ENCODE data around the gene MRPL2. TPM values are rescaled to one million over a fixed set of nuclear protein-coding genes. Genes with fewer than 3 reads are reported as not detected.

MRPL2 gene
- total and polyA plus RNA-seq, 2 of the 4 experiments (the other 2 are of a cell fraction): 18.1 to 45.9 TPM

- H2AK5ac ChIP-seq (ENCODE audit: low read depth, low read length): peak overlapping the region; percentile 50
- dilution Hi-C loops (cut with HindIII; ENCODE audit: low sequenced_read_pairs, unreplicated experiment) (no loop called here), intact Hi-C loops (cut with micrococcal nuclease) (loop anchor here (1.0 to 5.0 kb wide), 5 partner anchors 16 to 297 kb away; partner anchors contain the start of genes CUL7, KLC4 and MRPL2), in situ Hi-C loops (cut with MboI; ENCODE audit: low sequenced_read_pairs) (loop anchor here (5.0 kb wide), 1 partner anchor 52 kb away; no protein-coding TSS in a partner anchor)
- H3K79me1 ChIP-seq (ENCODE audit: low read depth in 1 of 2, low read length in 2 of 2): peaks cover 10 to 43% of the 10 kb centered on the region in 2 experiments
- peak overlapping the region; percentile 61 for H4K5ac ChIP-seq (ENCODE audit: low read depth, low read length)
- CTCF ChIA-PET: interaction anchor here (0.7 to 1.5 kb wide), 2 partner anchors 69 to 247 kb away, joined by 3 to 7 read pairs; no protein-coding TSS in a partner anchor
- peak overlapping the region; percentile 47 for H3K9ac ChIP-seq (ENCODE audit: low read depth, low read length)
- peak overlapping the region; percentile 71 for H2AFZ ChIP-seq (replicated peaks; ENCODE audit: low read length, poor library complexity)
- H4K8ac ChIP-seq (ENCODE audit: low read depth in 2 of 2, low read length in 2 of 2): peak overlapping the region; percentile 38 to 91
- ATAC-seq (ENCODE audit: low read depth): peak; percentile 64
- peak overlapping the region; percentile 93 for H4K91ac ChIP-seq (ENCODE audit: insufficient read depth, low read depth, low read length)
- no peaks in the 10 kb centered on the region for H3K27me3 ChIP-seq (ENCODE audit: control insufficient read depth, insufficient read depth, low read length)
- peak overlapping the region; percentile 91; the same call in 1 of the 2 replicates for H3K23ac ChIP-seq (ENCODE audit: low read depth, low read length)
- no peak overlapping the region for H3K4me3 ChIP-seq (ENCODE audit: insufficient read depth, low read depth, low read length)
- peak overlapping the region; percentile 94 for H2BK120ac ChIP-seq (ENCODE audit: low read depth, low read length)
- peak overlapping the region; percentile 92 for H3K14ac ChIP-seq (replicated peaks; ENCODE audit: low read depth, low read length)
- H2AK9ac ChIP-seq (replicated peaks; ENCODE audit: low read depth, low read length, poor library complexity): peak overlapping the region; percentile 68
- H3K9me3 ChIP-seq (ENCODE audit: control insufficient read depth, insufficient read depth, low read length): no peaks in the 10 kb centered on the region
- H3K4ac ChIP-seq (ENCODE audit: low read depth, low read length): peak overlapping the region; percentile 97
- H3K4me2 ChIP-seq (ENCODE audit: low read depth, low read length): peak overlapping the region; percentile 55
- H3K18ac ChIP-seq (ENCODE audit: low read depth, low read length): peak overlapping the region; percentile 78
- no TSS peak for BruUV-seq (replicated peaks)
- H3K9me1 ChIP-seq (ENCODE audit: insufficient read depth, low read length): peaks cover 18% of the 10 kb centered on the region
- peak overlapping the region; percentile 91 for H2BK5ac ChIP-seq (ENCODE audit: low read depth, low read length, poor library complexity, severe bottlenecking)
- peaks cover 8% of the 10 kb centered on the region; the same call in 1 of the 2 replicates for H3K36me3 ChIP-seq (ENCODE audit: control insufficient read depth, insufficient read depth, low read length)
- peak overlapping the region; percentile 57; the same call in 2 of the 3 replicates for H2BK15ac ChIP-seq (ENCODE audit: low read depth, low read length)
- H3K56ac ChIP-seq (ENCODE audit: extremely low read depth, insufficient read depth, low read length): peak overlapping the region; percentile 92; the same call in 1 of the 2 replicates
- no CpG with 5 or more reads among the region's 6 CpGs for WGBS, 2 experiments (ENCODE audit: extremely low coverage in 2 of 2, insufficient read length in 1 of 2)
- TF ChIP-seq NFE2L2 (IDR thresholded peaks at IDR 0.05; ENCODE audit: low read depth, low read length) (no peak), CEBPB (IDR thresholded peaks at IDR 0.05; ENCODE audit: low read depth, low read length) (0 out of 2 replicates have a peak, but pooled peaks have one; percentile 33), MAZ (IDR thresholded peaks at IDR 0.05; ENCODE audit: borderline replicate concordance, low read depth, low read length) (peak; percentile 80; the same call in 1 of the 2 replicates), MXI1 (IDR thresholded peaks at IDR 0.05; ENCODE audit: borderline replicate concordance, low read depth, low read length) (peak; percentile 77; the same call in 1 of the 2 replicates)
- peaks cover 27% of the 10 kb centered on the region for H3K4me1 ChIP-seq (ENCODE audit: control insufficient read depth, insufficient read depth, low read length)
- peak overlapping the region; percentile 98 for H3K27ac ChIP-seq (ENCODE audit: insufficient read depth, low read length)
- peaks cover 22% of the 10 kb centered on the region for H4K20me1 ChIP-seq (ENCODE audit: insufficient read depth, low read length)
- H2BK20ac ChIP-seq (ENCODE audit: low read depth, low read length): peak overlapping the region; percentile 41
- DNase-seq: peak; percentile 80
- POLR2A ChIA-PET (ENCODE audit: unreplicated experiment): interaction anchor here (1.0 kb wide), 1 partner anchor 67 kb away, joined by 3 read pairs; no protein-coding TSS in a partner anchor
Measured at GRCh38 chr6:43074847-43075669, 15.8 kb upstream of the MRPL2 start.
